Measurements from ENCODE around the gene AFM.

Gene AFM

DNA sequence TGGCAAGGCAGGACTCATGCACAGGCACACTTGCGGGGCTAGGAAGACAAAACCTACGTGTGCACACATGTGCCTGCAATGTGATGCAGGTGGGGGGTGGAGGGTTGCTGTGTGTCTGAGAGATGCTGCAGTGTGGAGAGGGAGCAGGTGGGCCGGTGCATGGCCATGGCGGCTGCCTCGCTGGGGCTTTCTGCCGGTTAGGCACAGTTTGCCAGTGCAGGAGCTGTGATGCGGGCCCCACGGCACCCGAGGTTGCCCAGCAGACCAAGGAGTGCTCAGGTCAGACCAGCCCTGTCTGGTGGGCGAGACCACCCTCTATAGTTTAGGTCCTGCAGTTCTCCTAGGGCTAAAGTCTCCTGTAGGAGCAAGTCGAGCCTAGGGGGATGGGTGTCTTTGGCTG, 4.4 kb upstream of the AFM start:
- H3K27ac ChIP-seq, result no peak overlapping the region
- no peak overlapping the region for H3K4me3 ChIP-seq
- TF ChIP-seq CTCF (IDR thresholded peaks at IDR 0.05), result no peak
- no peak for DNase-seq (ENCODE audit: low spot score)

GRCh38 chr4:73479323-73479722, 2.2 kb upstream of the AFM start:
- no peak for TF ChIP-seq CTCF (IDR thresholded peaks at IDR 0.05)
- Histone ChIP-seq H3K27ac (no peak overlapping the region), H3K4me3 (no peak overlapping the region)
- no peak for DNase-seq (ENCODE audit: low spot score)

DNA sequence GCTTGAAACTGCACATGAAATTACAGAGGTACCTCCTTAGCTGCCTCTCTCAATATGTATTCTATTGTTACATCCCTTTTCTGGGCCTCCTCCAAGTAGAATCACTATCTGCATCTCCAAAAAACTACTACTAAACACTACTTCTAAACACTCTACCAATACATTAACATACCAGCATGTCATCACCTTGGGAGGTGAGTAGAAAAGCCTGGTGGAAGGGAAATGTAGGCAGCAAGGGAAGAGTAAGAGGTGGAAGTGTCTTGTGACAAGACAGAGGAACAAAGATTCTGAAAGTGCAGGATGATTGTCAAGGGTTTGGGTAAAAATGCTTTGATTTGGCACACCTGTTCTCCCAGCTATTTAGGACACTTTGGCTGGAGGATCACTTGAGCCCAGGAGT, 3.5 kb downstream of the AFM start:
- Histone ChIP-seq H3K4me3 (no peak overlapping the region), H3K27ac (no peak overlapping the region)
- DNase-seq (ENCODE audit: low spot score), result no peak
- no peak for TF ChIP-seq CTCF (IDR thresholded peaks at IDR 0.05)

GRCh38 chr4:73485596-73485995, 4.1 kb downstream of the AFM start:
- no peak for TF ChIP-seq CTCF (IDR thresholded peaks at IDR 0.05)
- DNase-seq (ENCODE audit: low spot score), result no peak
- no peak overlapping the region for H3K4me3 ChIP-seq
- no peak overlapping the region for H3K27ac ChIP-seq

GRCh38 chr4:73486497-73486896, 5.0 kb downstream of the AFM start:
- H3K27ac ChIP-seq, result no peak overlapping the region
- no peak overlapping the region for H3K4me3 ChIP-seq
- no peak for TF ChIP-seq CTCF (IDR thresholded peaks at IDR 0.05)
- DNase-seq (ENCODE audit: low spot score), result no peak

- no peak for DNase-seq (ENCODE audit: low spot score)
- Histone ChIP-seq H3K4me3 (no peak overlapping the region), H3K27ac (no peak overlapping the region)
- no peak for TF ChIP-seq CTCF (IDR thresholded peaks at IDR 0.05)
Measured at GRCh38 chr4:73487233-73487632, 5.7 kb downstream of the AFM start.

DNA sequence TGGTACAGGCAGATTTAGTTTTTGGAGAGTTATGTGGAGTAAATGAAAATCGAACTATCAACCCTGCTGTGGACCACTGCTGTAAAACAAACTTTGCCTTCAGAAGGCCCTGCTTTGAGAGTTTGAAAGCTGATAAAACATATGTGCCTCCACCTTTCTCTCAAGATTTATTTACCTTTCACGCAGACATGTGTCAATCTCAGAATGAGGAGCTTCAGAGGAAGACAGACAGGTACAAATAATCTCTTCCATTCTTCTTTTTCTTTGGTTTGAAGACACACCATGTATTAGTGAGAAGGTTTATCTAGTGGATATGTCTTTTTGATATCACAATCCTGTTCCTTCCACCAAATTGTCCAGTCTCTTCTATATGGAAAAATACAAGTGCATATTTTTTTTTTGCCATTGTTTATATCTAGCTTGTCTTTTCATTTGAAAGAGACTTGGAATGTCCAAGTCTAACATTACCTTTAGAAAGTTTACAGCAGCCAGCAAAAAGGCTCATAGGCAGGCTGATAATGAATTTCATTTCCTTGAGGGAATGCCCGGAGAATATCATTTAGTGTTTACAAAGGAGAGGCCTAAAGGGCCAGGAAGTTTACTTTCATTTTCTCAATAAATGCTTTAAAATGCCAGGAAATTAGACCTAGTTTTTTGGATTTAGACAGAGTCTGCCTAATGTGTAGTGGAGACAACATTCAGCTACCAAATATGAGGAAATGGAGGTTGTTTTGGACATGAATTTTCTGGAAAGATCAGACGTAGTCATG, 18.6 kb downstream of the AFM start:
- Histone ChIP-seq H3K4me3 (no peak overlapping the region), H3K27ac (no peak overlapping the region)
- no peak for DNase-seq (ENCODE audit: low spot score)
- TF ChIP-seq CTCF (IDR thresholded peaks at IDR 0.05), result no peak
